ENCODE data around the gene ZNF679.
"Not testable (repeated sequence)": the region's sequence is repeated elsewhere in the genome, so short reads cannot be mapped to it uniquely, and the experiment has no call there.

Gene ZNF679

DNA sequence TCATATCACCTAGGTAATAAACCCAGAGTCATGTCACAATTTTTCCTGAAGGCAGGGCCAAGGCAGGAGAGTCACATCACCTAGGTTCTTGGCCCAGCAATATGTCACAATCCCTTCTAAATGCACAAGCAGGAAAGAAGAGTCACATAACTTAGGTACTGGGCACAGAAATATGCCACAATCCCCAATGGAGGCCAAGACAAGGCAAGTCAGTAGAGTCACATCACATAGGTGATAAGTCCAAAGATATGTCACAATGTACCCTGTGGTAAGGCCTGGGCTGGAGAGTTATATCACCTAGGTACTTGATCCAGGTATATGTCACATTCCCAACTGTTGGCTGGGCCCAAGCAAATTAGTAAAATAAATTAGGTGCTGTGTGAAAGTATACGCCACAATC, at the start of gene ZNF679:
TSS of gene ZNF679 (plus strand) at position 301 of the 400 bp plus-strand sequence. CDS start 20,644 bp downstream, outside the sequence.
- not testable (repeated sequence) for DNase-seq

DNA sequence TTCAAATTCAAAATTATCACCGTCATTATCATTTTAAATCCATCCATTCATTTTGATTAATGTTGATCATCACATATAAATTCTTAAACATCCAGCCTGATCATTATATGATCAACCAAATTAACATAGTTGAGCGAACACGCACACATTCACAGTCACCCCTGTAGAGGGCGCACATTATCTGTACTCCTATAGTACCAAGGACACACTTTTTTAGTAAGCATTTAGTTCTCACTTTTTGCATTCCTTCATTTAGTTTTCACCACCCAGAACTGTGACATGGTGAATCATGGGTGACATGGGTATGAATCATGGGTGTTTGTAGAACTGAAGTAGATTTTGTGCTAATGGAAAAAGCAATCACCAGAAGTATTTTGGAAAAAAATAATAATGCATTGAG, 47.3 kb upstream of the ZNF679 start:
- no peak for DNase-seq

DNA sequence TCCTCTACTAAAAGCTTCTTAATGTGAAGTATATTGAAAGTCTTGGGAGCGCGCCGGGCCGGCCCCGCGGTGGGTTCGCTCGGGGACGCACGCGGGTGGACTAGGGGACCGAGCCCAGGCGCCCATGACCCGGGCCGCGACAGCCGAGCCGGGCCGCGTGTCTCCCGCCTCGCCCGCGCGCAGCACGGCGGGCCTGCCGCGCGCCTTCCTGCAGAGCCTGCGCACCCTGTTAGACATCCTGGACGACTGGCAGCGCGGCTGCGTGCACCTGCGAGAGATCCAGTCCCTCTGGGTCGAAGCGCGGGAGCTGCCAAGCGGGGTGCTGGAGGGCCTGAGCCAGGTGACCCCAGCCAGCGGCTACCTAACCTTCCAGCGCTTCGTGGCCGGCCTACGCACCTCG, 46.7 kb upstream of the ZNF679 start:
- no peak for DNase-seq

DNA sequence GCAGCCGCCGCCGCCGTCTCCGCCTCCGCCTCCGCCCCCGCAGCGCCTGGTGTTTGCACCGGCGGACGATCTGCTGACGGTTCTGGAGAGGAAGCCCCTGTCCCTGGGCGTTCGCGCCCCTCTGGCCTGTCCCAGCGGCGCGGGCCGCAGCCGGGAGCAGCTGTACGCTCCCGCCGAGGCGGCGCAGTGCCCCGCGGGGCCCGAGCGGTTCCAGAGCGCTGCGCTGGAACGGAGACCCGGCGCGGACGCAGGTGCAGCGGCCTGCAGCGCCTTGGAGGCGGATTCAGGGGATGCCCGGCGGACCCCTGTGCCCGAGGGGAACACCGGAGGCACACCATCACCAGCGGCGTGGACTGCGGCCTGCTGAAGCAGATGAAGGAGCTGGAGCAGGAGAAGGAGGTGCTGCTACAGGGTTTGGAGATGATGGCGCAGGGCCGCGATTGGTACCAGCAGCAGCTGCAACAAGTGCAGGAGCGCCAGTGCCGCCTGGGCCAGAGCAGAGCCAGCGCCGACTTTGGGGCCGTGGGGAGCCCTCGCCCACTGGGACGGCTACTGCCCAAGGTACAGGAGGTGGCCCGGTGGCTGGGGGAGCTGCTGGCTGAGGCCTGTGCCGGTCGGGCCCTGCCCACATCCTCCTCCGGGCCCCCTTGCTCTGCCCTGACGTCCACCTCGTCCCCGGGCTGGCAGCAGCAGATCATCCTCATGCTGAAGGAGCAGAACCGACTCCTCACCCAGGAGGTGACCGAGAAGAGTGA, 46.1 kb upstream of the ZNF679 start:
- DNase-seq: no peak

DNA sequence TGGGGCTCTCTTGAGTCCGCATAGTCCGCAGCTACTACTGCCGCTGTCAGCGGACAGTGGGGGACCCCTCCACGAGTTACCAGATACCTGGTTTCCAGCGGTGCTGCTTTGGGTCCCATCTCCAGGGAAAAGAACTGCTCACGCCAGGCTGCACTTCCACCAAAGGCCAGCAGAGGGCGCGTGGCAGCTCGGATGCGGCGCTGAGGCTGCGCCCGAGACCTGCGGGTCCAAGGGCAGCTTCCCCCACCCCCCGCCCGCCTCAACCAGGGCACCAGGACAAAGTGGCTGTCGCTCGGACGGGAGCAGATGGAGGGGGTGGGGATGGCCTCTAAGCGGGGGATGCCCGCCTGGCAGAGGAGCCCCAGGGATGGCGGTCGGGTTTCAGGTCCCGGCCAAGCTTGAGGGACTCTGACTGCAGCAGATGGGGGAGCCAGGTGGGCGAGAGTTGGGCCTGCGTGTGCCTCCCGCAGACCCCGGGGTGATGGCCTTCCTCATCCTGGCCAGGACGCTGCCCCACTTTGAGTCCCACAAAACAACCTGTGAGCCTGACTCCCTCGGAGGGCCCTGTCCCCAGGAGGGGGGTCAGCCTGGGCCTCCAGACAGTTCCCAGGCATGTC, 45.0 kb upstream of the ZNF679 start:
- DNase-seq: no peak

DNA sequence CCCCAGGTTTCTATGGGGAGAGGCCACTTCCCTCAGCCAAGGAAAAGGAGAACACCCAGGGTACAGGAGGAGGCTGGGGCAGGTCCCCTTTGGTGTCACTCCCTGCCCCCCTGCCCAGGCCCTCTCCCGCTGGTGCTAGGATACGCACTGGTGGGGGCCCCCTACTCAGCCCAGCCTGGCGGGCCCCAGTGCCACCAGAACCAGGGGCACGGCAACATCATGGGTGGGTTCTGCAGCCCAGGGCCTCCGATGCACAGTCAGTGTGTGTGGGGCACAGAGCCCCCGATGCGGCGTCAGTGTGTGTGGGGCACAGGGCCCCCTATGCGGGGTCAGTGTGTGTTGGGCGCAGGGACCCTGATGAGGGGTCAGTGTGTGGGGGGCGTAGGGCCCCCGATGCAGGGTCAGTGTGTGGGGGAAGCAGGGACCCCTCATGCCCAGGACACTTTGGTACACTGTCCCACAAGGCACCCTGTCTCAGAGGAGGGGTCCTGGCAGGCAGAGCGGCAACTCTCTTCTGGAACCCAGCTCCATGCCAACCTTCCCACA, 44.4 kb upstream of the ZNF679 start:
- DNase-seq: no peak

DNA sequence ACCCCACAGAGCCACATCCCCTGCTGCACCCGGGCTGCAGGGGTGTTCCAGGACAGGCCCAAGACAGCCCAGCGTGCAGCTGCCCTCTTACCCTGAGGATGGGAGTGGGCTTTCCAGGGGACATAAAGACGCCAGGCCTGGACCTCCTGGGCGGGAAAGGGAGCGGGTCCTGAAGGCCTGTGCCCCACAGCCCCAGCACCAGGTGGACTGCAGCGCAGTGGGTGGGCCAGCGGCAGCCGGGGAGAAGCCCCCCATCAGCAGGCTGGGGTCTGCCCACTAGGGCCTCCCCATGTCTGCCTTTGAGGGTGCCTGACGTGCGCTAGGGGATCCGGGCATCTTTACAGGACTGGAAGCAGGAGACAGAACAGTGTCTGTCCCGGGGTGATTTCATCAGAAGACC, 43.9 kb upstream of the ZNF679 start:
- no peak for DNase-seq

DNA sequence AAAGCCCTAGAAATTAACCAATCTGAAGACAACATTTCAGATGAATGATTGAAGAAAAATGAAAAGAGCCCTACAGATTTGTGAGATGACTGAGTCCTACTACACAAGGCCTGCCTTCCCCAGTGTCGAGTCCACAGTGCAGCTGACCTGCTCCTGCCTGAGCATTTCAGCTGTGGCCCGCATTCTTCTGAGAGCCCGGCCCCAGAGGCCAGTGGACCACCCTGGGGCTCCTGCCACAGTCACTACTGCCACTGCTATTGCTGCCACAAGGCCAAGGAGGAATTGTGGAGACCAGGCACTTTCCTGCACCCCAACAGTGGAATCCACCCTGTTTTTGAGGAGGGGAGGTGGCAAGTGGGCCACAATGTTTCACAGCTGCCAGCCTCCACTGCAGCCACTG, 40.9 kb upstream of the ZNF679 start:
- no peak for DNase-seq

DNA sequence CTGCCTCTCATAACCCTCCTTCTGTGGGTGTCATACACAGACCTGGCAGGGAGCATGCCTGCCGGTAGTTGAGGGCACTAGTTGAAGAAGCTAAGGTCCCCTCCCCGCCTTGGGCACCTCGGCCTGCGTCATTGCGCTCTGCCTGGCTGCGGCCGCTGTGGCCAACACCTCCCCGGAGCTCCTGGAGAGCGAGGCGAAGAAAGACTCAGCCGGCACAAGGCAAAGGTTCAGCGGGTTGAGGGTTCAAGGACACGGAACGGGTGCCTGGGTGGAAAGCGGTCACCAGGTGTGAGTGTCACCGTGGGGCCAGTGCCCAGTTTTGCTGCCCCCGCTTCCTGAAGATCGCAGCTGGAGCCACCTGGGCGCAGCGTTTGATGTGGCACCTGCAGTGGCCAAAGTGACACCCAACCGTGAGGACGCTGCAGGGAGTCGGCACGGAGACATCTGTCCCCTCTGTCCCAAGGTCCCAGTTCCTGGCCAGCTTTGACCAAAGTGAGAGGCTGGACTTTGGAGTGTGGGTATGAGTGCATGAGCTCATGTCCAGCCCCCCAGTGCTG, 36.0 kb upstream of the ZNF679 start:
- DNase-seq: no peak

DNA sequence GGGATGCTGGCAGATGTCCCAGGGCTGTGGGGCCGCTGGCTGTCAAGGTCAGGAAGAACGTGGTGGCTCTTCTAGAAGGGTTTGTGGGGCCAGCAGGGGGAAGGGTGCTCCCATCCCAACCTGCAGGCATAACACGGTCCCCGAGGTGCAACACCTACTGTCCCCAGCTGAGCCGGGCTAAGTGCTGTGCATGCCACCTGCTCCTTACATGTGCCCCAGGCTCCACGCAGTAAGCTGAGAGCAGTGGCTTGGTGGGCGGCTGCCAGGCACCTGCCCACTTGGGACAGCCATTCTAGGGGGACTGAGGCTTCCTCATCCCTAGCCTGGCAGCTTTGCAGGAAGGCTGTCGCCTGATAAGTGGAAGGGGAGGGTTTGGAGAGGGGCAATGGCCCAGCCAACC, 35.5 kb upstream of the ZNF679 start:
- no peak for DNase-seq

DNA sequence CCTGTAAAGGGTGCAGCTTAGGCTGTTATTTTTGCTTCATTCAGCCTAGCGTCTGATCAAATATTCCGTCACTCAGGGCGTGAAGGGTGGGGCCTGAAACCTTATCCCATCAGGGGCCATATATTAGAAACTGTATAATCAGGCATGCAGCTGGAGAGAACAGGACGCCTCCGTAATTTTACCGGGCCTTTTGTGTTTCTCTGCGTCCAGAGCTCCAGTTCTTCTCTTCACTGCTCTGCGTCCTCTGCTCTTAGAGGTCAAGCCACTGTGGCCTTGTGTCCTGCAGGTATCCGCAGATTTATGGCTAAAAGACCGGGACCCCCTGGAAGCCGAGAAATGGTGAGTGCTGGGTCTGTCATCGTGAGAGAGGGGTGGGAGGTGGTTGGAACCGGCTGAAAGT, 21.4 kb upstream of the ZNF679 start, which contains the start of gene ZNF735:
TSS of gene ZNF735 (plus strand) at position 301 of the 400 bp plus-strand sequence. CDS start at position 301, 0 bp downstream.
- no peak for DNase-seq

DNA sequence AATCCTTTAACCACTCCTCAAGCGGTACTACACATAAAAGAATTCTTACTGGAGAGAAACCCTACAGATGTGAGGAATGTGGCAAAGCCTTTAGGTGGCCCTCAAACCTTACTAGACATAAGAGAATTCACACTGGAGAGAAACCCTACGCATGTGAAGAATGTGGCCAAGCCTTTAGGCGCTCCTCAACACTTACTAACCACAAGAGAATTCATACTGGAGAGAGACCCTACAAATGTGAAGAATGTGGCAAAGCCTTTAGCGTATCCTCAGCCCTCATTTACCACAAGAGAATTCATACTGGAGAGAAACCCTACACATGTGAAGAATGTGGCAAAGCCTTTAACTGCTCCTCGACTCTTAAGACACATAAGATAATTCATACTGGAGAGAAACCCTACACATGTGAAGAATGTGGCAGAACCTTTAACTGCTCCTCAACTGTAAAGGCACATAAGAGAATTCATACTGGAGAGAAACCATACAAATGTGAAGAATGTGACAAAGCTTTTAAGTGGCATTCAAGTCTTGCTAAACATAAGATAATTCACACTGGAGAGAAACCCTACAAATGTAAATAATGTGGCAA, 8.5 kb upstream of the ZNF679 start:
- not testable (repeated sequence) for DNase-seq

DNA sequence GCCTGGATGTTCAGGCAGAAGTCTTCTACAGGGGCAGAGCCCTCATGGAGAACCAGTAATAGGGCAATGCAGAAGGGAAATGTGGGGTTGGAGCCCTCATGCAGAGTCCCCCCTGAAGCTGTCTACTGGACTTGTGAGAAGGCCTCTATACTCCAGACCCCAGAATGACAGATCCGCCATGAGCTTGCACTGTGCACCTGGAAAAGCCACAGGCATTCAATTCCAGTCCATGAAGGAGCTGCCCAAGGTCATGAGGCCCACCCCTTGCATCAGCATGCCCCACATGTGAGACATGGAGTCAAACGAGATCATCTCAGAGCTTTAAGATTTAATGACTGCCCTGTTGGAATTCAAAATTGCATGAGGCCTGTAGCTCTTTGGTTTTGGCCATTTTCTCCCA, 4.9 kb upstream of the ZNF679 start:
- DNase-seq: no peak

DNA sequence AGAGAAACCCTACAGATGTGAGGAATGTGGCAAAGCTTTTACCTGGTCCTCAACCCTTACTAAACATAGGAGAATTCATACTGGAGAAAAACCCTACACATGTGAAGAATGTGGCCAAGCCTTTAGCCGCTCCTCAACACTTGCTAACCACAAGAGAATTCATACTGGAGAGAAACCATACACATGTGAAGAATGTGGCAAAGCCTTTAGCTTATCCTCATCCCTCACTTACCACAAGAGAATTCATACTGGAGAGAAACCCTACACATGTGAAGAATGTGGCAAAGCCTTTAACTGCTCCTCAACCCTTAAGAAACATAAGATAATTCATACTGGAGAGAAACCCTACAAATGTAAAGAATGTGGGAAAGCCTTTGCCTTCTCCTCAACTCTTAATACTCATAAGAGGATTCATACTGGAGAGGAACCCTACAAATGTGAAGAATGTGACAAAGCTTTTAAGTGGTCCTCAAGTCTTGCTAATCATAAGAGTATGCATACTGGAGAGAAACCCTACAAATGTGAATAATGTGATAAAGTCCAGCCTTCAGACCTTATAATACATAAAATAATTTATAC, 38.2 kb downstream of the ZNF679 start:
- no peak for DNase-seq

DNA sequence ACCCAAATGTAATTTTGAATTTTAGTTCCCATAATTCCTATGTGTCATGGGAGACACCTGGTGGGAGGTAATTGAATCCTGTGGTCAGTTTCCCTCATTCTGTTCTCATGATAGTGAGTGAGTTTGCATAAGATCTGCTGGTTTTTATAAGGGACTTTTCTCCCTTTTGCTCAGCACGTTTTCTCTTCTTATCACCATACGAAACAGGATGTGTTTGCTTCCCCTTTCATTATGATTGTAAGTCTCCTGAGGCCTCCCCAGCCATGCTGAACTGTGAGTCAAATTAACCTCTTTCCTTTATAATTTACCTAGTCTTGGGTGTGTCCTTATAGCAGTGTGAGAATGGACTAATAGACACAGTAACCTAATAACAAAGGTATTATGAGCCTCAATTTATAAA, 49.4 kb downstream of the ZNF679 start:
- no peak for DNase-seq

DNA sequence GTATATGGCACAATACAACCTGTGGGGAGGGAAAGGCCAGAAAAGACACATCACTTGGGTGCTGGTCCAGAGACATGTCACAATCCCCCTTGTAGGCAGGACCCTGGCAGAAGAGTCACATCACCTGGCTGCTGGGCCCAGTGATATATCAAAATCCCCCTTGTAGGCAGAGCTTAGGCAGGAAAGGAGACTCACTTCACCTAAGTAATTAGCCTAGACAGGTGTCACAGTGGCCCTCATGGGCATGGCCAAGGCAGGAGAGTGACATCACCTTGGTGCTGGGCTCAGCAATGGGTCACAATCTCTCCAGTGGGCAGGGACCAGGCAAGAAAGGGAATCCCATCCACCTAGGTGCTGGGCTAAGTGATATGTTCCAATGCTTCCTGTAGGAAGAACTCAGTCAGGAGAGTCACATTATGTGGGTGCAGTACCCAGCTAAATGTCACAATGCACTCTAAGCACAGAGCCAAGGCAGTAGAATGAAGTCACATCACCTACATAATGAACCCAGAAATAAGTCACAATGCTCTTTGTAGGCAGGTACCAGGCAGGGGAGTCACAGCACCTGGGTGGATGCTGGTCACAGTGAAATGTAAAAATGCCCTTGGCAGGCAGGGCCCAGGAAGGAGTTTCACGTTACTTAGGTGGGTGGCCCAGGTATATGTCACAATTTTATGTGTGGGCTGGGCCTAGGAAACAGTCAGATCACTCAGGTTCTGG, 66.6 kb downstream of the ZNF679 start:
- DNase-seq: no peak

DNA sequence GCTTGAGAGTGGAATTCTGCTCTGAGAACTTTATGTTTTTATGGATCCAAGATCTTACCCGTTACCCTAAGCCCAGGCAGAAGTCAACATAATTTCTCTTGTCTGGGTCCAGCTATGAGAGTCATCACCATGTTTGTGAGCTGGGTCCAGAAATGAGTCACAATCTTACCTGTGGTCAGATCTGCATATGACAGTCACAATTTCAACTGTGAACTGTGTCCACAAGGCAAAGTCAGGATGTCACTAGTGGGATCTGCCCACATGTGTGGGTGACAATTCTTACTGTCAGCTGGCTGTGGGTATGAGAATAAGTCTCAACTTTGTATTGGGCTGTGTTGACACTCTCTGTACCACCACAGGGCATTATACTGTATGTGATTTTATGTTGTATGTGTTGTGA, 69.1 kb downstream of the ZNF679 start:
- DNase-seq: not testable (repeated sequence)

DNA sequence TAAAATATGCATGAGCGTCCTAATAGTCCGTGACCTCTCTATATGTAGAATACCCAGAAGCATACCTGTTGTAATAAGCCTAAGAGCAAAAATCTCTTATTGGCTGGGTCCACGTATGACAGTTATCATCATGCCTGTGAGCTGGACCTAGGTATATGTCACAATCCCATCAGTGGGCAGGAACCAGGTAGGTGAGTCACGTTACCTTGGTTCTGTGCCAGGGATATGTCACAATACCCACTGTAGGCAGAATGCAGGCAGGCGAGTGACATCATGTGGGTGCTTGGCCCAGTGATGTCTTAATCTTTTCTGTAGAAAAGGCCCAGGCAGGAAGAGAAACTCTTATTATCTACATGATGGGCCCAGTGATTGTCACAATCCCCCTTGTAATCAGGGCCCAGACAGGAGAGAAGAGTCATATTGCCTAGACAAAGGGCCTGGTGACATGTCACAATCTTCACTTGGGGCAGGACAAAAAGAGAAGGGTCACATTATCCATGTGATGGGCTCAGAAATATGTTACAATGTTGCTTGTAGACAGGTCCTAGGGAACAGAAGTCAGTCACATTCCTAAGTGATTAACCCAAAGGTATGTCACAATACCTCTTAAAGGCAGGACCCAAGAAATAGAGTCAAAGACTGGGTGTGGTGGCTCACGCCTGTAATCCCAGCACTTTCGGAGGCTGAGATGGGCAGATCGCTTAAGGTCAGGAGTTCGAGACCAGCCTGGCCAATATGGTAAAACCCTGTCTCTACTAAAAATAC, 72.5 kb downstream of the ZNF679 start:
- no peak for DNase-seq

DNA sequence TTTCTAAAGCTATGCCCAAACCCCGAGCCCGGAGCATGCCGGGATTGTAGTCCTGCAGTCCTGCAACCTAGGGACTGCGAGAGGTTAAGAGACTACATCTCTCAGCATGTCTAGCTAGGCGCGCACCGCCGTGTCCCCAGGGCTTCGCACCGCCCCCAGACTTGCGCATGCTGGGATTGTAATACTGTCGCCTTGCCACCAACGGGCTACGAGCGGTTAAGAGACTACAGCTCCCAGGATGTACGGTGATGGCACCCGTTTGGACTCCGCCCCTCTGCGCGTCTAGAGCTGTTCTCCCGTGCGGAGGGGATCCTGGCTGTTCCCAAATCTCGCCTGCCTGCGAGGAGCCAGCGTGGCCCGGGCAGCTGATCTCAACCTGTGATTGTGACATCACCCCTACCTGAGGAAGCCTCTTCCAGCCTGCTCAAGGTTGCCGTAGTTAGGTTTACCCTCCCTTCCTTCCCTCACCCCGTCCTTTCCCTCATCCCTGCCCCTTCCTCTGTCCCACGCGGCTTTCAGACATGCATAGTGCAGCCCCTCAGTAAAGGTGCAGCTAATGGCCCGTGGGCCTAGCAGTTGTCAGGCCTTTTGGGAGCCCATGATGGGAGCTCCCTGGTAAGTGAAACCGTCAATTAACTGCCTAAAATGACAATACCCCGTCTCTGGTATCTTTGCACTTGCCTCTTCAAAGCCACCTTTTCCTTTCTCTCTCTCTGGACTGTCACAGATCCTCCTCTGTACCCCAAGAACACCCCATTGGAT, 79.2 kb downstream of the ZNF679 start:
- DNase-seq: peak; percentile 86

DNA sequence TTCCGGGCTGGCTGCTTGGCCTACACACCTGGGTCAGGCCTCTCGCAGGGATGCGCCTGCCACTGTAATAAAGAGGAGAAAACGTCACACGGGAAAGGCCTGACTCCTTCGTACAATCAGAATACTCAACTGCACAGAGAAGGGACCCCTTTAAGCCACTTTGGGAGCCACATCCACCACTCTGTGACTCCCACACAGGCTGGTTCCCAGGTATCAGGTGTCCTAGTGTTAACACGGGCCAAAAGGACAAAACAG, 79.7 kb downstream of the ZNF679 start:
- no peak for DNase-seq

DNA sequence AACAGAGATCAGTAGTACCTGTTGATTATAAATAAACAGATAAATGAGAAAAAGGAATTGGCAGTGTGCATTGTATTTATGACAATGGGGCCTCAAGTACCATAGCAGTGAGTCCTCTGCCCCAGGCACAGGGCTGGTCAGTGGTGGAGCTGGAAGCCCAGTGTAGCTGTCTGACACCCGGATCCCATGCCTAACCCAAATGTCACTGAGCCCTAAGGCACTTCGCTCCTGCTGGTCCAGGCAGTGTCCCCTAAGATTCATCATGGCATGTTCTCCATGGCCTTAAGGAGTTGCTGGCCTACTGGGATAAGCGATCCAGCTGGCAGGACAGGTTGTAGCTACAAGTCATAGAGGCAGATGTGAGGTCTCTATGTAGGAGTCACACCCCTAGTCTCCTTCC, 82.2 kb downstream of the ZNF679 start:
- DNase-seq: no peak
